HG03469 (cell line): ENCODE measurements around the gene WDR43.
"Not testable (repeated sequence)": the region's sequence is repeated elsewhere in the genome, so short reads cannot be mapped to it uniquely, and the experiment has no call there.

ENCODE experiments used
- ATAC-seq: cut with Tn5 transposase; IDR thresholded peaks from one replicate; pipeline ENCODE4 v1.9.1; 2021; ENCODE audit warnings: mild to moderate bottlenecking, moderate library complexity, moderate number of reproducible peaks; ENCODE audit not compliant: unreplicated experiment

WDR43 gene

DNA sequence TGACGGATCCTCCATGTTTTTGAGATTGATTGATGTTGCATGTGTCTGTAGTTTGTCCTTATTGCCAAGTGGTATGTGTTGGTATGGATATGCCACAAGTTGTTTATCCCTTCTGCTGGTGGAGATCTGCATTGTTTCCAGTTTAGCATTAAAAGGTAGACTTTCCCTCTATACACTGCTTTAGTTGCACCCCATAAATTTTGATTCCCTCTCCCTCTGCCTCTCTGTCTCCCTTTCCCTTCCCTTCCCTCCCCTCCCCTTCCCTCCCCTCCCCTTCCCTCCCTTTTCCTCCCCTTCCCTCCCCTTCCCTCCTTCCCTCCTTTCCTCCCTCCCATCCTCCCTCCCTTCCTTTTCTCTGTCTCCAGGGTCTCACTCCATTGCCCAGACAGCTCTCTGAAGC, 68.0 kb downstream of the WDR43 start:
- no peak for ATAC-seq

- ATAC-seq, result no peak
Measured at GRCh38 chr2:28970464-28971160, 76.1 kb downstream of the WDR43 start.

GRCh38 chr2:28972778-28973335, 78.4 kb downstream of the WDR43 start:
- ATAC-seq, result no peak

- no peak for ATAC-seq
Measured at GRCh38 chr2:28974252-28974651, 79.8 kb downstream of the WDR43 start.

GRCh38 chr2:28975671-28976070, 81.2 kb downstream of the WDR43 start:
- ATAC-seq, result no peak

GRCh38 chr2:28976584-28976983, 82.1 kb downstream of the WDR43 start:
- no peak for ATAC-seq

DNA sequence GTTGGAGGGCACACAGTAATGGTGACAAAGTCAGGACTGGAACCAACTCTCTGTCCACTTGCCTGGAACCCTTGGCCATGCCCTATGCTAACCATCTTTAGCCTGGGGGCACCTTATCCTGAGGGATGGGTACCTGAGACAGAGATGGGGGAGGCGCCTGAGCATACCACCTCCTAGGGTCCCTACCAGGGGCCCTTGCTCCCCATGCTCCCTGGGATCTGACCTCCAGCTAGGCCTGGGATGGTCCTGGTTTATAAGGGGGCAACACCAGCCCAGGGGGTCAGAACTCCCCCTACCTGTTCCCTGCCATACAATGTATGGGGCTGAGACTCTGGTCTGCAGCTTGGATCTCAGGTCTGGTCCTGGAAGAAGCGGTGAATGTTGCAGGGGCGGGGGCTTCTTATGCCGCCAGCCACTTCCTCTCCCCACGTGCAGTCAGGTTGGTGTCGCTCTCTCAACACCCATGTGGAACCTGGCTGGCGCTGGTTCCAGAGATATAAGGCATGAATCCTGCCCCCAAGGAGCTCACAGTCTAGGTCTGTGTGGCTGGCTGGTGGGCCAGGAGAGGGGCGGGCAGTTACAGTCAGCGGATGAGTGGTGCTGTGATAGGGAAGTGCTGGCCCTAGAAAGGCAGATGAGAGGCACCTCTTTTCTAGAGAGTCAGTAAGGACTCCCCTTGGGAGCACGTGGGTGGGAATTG, 82.9 kb downstream of the WDR43 start:
- ATAC-seq, result no peak

DNA sequence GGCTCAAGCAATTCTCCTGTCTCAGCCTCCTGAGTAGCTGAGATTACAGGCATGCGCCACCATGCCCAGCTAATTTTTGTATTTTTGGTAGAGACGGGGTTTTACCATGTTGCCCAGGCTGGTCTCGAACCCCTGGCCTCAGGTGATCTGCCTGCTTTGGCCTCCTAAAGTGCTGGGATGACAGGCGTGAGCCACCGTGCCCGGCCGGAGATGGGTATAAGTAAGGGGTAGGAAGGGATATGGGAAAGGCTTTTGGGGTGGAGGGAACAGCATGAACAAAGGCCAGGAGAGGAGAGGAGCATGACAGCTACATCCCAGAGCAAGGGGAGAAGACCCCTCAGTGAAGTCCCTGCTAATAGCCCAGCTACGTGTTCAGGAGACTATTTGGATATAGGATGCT, 83.5 kb downstream of the WDR43 start:
- ATAC-seq, result not testable (repeated sequence)

DNA sequence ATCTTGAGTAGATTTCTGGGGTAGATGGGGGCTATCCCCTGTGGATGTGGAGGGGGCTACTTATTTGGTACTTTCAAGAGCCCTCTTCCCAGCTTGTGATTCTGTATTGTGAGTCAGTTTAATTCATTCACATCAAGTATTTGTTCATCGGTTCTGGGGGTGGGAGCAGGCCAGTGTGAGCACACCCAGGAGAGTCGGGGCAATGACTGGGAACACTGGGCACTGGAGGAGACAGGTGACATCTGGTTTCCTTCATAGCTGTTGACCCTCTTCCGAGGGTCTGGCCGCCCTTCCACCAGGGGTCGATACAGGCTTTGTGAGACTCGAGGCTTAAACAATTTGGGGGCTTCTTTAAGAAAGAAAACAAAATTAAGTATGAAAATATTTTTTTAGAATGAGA, 84.1 kb downstream of the WDR43 start:
- ATAC-seq, result no peak

GRCh38 chr2:28979041-28979440, 84.6 kb downstream of the WDR43 start:
- ATAC-seq, result no peak

DNA sequence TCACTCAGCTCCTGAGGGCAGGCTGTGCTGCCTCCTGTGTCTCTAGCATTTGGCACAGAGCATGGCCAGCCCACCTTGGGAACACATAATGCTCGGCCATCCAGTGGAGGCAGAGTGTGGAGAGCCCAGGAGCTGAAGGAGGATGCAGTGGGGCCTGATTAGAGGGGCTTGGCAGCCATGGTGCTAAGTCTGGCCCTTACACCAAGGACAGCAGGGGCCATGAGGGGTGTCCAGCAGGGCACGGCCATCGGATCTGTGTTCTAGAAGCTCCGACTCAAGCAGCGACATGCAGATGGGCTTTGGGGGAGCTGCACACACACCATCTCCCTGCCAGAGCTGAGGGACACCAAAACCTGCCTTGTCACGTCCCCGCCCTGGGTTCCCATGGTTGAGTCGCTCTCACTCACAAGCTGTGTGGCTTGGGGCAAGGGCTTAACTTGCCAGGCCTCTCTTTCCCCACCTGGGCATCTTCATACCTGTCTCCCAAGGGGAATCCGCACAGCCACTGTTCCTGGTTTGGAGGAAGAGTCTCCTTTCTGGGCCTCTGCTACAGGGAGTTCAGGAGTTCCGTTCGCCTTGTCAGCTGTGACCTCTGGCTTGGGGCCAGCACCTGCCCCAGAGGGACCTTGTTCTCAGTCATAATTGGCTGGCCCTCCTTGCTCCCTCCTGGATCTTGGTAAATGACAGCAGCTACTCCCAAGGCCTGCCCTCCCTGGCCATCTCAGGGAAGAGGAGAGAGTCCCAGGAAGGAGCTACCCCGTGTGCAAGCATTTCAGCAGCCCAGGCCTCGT, 85.3 kb downstream of the WDR43 start:
- ATAC-seq, result no peak

- ATAC-seq, result no peak
Measured at GRCh38 chr2:28980368-28981015, 86.0 kb downstream of the WDR43 start.

GRCh38 chr2:28981016-28981441, 86.6 kb downstream of the WDR43 start, which contains the start of gene TOGARAM2:
Gene TOGARAM2 (plus strand): TSS chr2:28981298. CDS start chr2:28994835, 13,537 bp downstream.
- ATAC-seq, result no peak

GRCh38 chr2:28981620-28982376, 87.3 kb downstream of the WDR43 start:
- no peak for ATAC-seq

- no peak for ATAC-seq
Measured at GRCh38 chr2:28982381-28982950, 88.0 kb downstream of the WDR43 start.

- ATAC-seq, result no peak
Measured at GRCh38 chr2:28986429-28986828, 92.0 kb downstream of the WDR43 start.

- ATAC-seq, result no peak
Measured at GRCh38 chr2:28989973-28990372, 95.5 kb downstream of the WDR43 start.

DNA sequence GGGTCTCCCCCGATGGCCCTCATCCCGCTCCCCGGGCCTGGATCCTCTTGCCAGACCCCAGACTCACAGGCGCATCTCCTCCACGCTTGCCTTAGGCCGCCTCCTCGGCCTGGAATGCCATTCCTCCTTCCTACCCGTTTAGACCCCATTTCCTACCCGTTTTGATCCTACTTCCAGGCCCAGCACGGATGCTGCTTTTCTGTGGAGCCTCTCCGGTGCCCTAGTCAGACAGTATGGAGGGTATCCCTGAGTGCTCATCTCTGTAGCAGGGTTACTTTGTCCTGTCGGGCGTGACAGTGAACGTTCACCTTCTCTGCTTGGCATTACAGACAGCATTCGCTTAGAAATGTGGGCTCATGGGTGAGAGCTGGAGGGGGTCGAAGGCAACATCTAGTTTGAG, 96.0 kb downstream of the WDR43 start:
- ATAC-seq, result no peak

GRCh38 chr2:28991021-28991420, 96.6 kb downstream of the WDR43 start:
- ATAC-seq, result no peak

DNA sequence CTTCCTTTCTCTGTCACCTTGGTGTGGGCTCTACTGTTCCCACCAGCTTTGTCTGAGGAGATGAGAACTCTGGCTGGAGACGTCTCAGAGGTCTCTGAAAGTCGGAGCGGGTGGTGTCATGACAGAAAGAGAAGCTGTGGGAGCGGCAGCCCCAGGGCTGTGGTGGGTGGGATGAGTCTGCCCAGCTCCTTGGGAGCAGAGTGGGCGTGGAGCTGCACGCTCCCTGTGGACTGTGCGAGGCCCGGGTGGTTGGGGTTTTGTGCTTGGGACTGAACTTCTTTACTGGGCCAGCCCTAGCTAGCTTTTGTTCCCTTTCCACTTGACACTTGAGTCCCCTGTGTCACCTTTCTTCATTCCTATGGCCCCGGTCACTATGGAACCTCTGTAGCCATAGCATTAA, 97.0 kb downstream of the WDR43 start:
- ATAC-seq, result no peak
